Activated effector memory CD4-positive, alpha-beta T cell treated with Interleukin-2 at 50 U/mL for 16 hours (primary cell): Measurements from ENCODE around the gene CKAP2L.

Experiments
- DNase-seq: peaks from one replicate; pipeline ENCODE4 v3.0.0-alpha.2; 2020

CKAP2L gene

DNA sequence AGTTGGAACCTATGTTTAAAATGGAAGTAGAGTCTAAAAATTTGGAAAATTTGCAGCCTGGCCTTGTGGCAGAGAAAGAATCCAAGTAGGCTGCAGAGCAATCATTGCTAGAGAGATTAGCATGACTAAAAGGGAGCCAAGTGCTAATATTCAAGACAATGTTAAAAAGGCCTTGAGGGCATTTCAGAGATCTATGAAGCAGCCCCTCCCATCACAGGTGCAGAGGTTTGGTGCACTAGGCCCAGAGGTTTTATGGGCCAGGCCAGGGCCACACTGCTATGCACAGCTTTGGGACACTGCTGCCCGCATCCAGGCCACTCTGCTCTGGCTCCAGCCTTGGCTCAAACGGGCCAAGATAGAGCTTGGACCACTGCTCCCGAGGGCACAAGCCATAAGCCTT, 26.6 kb upstream of the CKAP2L start:
- no peak for DNase-seq

DNA sequence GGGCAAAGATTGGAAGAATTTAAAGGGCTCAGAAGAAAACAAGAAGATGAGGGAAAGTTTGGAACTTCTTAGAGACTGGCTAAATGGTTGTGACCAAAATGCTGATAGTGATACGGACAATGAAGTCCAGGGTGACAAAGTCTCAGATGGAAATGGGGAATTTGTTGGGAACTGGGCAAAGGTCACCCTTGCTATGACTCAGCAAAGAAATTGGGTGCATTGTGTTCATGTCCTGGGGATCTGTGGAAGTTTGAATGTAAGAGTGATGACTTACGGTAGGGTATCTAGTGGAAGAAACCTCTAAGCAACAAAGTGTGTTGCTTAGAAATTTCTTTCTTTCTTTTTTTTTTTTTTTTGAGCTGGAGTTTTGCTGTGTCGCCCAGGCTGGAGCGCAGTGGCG, 25.9 kb upstream of the CKAP2L start:
- DNase-seq: no peak

DNA sequence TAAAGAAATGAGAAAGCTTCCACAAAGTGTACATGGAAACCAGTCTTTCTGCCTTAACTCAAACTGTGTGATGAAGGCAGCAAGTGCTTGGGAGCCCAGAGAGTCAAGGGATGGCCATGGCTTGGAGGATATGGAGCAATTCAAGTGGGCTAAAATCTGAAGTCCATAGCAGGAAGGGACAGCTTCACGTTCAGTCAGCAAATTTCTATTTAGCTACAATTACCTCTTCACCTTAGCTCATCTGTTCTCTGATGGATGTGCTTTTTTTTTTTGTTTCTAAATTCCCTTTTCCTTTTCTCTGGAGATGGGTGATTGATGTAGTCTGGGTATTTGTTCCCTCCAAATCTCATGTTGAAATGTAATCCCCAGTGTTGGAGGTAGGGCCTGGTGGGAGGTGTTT, 24.8 kb upstream of the CKAP2L start:
- DNase-seq: no peak

DNA sequence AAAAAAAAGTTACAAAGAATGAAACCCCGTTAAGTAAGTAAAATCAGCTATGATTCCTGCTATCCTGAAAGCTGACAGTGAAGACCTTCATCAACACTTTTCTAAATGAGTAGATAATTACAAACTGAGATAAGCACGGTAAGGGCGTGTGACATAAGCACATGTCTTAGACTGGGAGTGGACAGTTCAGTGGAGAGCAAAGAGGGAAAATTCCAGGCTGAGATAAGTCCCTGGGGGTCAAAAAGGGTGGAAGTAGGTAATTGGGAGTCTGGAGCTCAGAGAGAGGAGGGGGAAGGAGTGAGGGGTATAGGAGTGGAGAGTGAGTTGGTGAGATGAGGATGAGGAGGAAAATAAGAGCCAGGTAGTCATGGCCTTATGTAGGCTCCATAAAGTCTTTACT, 24.2 kb upstream of the CKAP2L start:
- DNase-seq: no peak

DNA sequence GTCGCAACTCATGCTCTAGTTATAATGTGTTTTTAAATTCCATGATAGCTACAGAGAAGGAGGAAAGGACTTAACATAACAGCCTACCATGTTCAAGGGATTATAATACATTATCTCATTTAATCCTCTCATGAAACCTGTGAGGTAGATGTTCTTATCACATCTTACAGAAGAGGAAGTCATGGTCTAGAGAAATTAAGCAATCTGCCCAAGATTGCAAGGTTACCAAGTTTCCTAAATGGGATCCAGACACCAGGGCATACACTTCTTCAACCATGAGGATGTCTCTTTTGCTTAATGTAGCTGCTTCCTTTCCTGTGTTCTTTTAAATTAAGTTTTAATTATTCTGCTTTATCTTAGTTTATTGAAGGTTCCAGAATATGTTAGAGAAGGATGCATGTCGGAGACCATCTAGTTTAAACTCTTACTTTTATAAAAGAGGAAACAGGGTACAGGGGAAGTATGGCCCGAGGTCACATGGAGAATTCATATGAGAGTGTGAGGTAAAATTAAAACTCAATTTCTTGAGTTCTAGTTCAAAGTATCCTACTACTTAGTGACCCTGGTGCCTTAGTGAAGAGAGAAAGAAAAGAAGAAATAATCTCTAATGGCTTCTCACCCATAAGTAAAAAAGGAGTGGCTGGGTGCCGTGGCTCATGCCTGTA, 23.5 kb upstream of the CKAP2L start:
- DNase-seq: no peak

DNA sequence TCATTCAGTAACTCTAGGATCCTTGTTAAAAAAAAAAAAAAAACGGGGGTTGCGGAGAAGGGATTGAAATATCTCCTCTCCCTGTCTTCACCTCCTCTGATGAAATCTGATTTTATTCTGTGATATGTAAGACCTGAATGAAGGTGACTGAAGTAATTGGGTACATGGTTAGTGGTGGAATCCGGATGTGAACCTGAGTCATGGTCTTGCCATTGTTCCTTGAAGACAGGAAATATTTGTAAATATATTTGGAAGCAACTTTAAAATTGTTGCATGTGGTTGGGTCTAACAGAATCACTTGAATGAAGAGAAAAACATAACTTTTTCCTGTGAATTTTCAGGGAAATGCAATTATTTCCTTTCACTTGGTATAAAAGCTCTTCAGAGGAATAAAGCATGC, 22.9 kb upstream of the CKAP2L start:
- DNase-seq: no peak

DNA sequence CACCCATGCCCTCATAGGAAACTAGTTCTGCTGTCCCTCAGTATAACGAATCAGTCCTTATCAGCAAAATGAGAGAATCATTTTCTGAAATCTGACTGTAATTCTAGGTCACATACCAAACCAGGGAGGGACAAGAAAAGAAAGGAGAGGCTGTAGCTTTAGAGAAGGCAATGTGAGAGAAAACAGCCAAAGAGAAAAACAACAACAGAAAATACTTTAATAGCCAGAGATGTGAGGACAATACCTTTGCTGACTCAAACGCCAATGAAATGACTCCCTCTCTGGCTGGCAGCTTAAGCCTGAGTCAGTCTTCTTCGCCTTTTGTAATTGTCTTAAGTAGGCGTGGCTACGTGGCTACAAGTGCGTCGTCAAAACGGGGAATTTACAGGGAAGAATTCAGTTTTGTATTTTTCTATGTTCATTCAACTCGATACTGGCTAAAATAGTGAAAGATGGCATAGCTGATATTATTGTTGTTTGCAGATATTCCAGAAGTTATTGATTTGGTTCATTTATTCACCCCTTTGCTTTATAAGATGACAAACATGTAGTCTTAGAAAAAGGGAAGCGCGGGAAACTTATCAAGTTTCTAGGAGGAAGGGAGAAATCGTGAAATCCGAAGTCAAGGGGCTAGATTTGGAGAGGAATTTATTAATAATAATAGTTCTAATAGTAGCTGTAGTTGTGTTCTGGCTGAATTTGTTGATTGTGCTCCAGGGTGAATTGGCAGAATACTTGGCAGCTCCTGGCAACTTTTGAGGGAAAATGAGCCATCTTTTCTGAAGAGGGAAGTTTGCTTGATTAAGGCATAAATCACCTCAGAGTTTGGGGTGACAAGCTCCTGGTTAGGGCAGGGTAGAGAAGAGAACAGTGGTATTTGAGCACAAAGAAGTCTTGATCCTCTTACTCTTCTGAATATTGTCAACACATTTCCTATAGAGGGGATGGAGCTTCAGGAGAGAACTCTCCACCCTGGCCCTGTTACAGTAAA, 20.1 kb upstream of the CKAP2L start, which contains the start of gene IL1A:
Gene IL1A (minus strand): TSS at position 295 of the 991 bp plus-strand sequence. CDS start 723 bp downstream, outside the sequence.
- no peak for DNase-seq

DNA sequence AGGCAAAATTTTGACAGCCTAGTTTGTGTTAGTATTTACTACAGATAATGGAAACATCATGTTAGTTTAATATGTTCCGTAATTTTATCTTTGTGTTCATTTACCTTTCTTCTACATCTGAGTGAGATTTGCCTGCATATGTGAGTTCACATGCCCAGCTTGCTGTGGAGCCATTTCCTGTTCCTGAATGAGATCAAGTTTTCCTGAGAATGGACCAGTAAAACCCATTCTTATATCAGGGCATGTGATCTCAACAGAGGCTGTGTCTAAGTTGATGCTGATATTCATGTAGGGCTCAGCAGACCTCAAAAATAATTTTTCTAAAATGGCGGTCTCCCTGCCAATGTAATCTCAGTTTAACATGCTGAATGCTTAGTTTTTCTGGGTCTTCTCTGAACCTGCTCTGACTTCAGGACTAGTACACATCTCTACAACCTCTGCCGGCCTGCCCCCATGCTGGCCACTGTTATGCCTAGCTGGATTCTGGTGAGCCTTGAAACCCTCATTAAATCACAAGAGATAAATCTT, 18.8 kb upstream of the CKAP2L start:
- no peak for DNase-seq

DNA sequence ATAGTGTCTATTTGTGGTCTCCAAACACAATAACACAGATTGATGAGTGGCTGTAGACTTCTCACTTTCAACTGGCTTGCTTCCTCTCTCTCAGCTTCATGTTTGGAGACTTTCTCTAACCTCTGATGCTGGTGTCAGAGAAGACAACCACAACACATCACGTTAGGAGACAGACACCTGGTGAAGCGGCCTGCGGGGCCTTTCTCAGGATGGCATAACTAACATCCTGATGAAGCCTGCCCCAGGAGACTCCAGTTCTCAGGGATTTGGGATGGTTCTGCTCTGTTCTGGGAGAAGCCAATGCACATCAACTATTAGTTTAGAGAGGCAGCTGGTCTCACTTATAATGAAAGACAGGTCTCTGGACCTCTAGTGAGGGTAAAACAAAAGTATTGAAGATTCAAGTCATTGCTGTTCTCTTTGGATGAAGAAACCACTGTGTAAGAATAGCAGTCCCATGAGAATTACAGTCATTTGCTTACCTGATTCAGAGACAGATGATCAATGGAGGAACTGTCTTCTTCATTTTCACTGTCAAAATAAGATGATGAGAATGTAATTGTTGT, 17.9 kb upstream of the CKAP2L start:
- no peak for DNase-seq

DNA sequence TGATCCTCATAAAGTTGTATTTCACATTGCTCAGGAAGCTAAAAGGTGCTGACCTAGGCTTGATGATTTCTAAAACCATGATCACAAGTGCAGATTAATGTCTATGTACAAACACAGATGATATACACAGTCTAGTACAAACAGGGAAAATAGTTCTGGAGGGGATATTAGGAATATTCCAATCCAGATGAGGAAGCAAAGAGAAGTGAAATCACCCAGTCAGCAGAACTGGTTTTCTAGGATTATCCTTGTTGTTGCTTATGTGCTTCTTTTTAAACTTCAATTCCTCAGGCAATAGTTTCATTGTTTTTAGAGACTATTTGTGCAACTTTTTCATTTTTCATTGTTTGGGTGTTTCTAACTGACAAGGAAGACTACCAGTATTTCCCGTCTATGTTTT, 15.2 kb upstream of the CKAP2L start:
- no peak for DNase-seq

DNA sequence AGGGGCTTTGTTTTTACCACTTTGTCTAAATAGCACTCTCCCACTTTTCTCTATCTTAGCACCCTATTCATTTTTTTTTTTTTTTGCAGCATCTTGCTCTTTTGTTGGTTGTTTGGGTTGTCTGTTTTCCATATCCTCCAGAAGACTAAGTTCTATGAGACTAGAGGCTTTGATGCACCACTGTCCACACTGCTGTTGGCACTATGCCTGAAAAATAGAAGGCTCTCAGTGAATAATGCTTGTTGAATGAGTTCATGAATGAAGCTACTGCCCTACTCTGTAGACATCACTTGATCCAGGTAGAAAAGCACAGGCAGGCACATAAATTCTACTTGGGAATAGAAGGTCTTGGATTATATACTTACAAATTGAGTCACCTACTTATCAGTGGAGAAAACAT, 12.6 kb upstream of the CKAP2L start:
- no peak for DNase-seq

DNA sequence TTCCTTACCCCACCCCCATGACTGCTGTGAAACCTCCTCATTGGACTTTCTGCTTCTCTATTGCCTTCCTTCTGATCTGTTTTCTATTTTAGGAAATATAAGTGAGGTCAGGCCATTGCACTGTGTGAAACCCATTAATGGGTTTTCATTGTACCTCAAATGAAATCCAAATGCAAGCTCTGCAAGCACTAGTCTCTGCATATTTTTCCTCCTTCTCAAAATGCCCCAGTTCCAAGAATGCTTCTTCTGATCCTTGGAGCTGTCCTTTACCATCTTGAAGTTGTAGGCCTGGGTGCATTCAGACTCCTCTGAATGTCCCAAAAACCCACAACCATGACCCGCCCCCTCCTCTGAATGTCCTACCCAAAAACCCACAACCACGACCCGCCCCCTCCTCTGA, 11.7 kb upstream of the CKAP2L start:
- DNase-seq: no peak

DNA sequence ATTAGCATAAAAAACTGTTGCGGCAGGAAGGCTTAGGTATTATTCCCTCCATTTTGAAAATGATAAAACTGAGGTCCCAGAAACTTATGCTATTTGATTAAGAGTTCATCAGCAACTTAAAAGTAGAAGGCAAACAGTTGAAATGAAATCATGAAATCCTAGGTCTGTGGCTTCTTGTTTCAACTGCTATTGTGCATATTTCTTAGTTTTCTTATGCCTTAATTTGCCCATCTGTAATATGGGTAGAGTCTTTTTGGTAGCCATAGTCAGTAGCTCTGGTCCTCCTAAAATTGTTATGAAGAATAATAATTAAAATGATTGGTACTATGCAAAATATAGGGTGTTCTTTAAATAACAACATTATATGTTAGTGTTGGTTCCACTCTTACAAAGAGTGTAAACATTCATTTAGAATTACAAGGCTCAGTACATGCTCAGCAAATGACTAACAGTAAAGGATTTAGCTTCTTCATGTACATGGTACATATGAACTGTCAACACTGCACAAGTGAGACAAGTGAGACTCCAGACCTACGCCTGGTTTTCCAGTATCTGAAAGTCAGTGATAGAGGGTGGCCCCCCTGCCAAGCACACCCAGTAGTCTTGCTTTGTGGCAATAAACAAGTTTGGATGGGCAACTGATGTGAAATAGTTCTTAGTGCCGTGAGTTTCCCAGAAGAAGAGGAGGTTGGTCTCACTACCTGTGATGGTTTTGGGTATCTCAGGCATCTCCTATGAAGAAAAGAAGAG, 10.3 kb upstream of the CKAP2L start:
- no peak for DNase-seq

DNA sequence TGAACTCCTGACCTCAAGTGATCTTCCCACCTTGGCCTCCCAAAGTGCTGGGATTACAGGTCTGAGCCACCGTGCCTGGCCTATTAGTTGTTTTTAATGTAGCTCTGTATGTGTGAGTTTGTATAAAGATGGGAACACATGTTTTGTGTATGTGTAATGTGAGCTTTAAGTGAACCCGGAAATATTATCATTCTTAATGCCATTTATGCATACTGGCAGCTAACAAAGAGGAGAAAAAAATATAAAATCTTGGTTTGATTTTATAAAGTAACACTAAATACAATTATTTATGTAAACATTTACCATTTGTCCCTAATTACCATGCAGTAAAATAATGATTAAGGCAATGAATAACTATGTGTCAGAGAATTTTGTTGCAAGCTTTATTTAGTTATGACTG, 9.1 kb upstream of the CKAP2L start:
- no peak for DNase-seq

DNA sequence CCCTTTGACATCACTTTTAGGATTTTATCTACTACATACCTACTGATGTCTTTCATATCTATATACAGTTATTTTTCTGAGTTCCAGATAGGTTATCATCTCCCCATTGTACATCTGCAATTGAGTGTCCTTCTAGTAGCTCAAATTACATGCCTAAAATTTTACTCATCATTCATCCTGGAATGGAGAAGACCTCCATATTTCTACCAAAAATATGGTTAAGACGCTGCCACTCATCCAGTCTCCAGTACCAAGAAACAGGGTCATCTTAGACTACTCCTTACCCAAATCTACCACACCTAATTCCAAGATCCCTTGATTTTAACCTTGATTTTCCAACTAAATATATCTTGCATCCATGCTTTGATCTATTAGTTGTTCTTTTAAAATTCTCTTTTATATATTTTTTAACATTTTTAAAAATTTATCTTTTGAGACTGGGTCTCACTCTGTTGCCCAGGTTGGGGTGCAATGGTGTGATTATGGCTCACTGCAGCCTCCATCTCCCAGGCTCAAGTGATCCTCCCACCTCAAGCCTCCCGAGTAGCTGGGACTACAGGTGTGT, 8.6 kb upstream of the CKAP2L start:
- no peak for DNase-seq

DNA sequence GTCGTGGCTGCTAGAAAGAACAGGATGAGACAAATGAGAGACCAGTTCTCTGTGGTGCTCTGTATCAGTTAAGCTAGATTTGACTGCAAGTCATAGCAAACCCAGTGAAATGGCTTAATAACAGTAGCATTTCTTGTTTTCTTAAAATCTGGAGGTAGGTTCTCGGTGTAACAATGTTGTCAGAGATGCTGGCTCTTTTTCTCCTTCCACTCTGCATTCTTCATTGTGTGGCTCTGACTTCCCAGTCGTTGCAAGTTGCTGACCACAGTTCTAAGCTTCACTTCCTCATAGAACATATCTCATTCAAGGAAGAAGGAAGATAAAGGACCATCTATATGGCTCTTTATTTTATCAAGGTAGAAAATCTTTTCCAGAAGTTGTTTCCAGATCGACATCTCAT, 7.9 kb upstream of the CKAP2L start:
- DNase-seq: no peak

DNA sequence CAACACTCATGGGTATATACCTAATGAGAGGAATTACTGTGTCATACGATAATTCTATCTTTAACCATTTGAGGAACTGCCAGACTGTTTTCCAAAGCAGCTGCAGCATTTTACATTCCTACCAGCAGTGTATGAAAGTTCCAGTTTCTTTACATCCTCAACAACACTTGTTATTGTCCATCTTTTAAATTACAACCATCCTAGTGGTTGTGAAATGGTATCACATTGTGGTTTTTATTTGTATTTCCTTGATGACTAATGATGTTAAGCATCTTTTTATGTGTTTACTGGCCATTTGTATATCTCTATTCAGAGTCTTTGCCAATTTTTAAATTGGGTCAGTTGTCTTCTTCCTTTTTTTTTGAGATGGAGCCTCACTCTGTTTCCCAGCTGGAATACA, 4.0 kb upstream of the CKAP2L start:
- no peak for DNase-seq

DNA sequence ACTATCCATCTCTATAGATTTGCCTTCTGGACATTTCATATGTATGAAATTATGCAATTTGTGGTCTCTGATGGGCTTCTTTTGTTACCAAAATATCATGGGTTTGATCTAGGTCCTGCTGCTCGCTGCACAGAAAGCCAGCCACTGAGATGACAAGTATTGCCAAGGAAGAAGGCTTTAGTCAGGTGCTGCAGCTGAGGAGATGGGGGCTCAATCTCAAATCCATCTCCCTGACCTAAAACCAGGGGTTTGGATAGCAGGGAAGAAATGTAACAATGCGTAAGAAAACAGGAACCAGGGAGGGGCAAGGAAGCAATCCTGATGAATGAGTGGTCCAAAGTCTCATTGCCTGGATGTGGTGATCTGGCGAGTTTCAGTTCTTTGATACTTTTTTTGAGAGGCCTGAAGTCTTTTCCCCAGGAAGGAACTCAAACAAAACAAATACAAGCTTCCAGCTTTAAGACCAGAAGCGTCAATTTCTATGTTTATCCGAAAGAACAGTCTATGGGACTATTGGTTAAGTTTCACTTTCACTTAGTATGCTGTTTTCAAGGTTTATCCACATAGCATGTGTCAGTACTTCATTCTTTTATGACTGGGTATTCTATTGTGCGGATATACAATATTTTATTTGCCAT, 3.4 kb upstream of the CKAP2L start:
- DNase-seq: no peak

DNA sequence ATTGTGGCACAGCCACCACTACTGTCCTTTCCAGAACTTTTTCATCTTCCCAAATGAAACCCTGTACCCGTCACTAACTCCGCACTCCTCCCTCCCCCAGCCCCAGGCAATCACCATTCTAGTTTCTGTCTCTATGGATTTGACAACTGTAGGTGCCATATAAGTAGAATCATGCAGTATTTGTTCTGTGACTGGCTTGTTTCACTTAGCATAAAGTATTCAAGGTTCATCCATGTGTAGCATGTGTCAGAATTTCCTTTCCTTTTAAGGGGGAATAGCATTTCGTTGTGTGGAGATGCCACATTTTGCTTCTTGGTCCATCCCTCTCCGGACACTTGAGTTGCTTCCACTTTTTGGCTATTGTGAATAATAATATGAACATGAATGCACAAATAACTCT, 842 bp upstream of the CKAP2L start:
- DNase-seq: no peak

DNA sequence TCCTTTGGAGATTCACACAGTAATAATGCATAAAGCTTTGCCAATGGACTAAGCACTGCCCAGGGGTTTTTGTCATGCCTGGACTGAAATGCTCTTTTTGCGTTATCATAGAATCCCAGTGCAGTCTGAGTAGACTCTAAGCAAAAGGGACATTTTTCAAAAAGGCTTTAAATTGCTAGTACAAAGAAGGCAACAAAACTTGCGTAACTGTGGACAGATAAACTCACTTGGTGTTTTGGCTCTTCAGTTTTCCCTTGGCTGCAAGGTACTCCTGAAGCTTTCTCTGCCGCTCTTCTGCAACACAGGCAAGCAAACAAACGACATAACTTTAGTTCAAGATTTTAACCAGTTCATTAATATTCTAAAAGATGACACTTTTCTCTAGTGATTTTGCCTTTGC, 2.1 kb downstream of the CKAP2L start:
- no peak for DNase-seq

DNA sequence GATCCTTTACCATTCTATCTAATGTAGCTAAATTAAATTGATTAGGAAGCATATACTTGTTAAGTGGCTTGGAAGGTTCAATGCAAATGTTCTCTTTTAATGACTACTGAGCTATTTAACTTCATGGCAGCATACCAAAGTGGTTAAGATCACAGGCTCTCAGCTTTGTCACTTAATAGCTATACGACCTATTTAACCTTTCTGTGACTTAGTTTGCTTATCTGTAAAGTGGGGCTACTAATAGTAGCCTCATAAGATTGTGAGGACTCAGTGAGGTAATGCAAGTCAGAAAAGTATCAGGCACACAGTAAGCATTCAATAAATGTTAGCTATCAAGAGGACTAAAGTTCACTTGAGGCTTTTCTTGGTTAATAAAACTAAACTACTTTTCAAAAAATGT, 4.3 kb downstream of the CKAP2L start:
- DNase-seq: no peak

DNA sequence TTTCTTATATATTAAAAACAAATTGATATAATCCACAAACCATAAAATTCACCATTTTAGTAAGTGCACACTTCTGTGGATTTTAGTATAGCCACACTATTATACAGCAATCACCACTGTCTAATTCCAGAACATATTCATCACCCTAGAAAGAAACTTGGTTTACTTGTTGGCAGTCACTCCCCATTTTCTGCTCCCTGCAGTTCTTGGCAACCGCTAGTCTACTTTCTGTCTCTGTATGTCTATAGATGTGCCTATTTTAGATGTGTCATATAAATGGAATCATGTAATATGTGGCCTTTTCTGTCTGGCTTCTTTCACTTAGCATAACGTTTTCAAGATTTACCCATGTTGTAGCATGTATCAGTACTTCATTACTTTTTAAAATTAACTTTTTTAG, 5.7 kb downstream of the CKAP2L start:
- DNase-seq: no peak
